Endothelial cell (in vitro differentiated cells): ENCODE data around the gene MCM10. TPM values are rescaled to one million over a fixed set of nuclear protein-coding genes. Genes with fewer than 3 reads are reported as not detected.
"Not testable (repeated sequence)": the region's sequence is repeated elsewhere in the genome, so short reads cannot be mapped to it uniquely, and the experiment has no call there.

ENCODE experiments used
- DNase-seq: peaks from one replicate; pipeline ENCODE4 v3.0.0; 2021; ENCODE audit warnings: low spot score
- H3K27ac Mint-ChIP-seq: one replicate; pipeline ENCODE4 v1.8.0; 2021; ENCODE audit warnings: mixed read lengths, inconsistent platforms; ENCODE audit not compliant: unreplicated experiment
- H3K27me3 Mint-ChIP-seq: one replicate; pipeline ENCODE4 v1.8.0; 2021; ENCODE audit warnings: mild to moderate bottlenecking, moderate library complexity, mixed read lengths, inconsistent platforms; ENCODE audit not compliant: unreplicated experiment
- H3K36me3 Mint-ChIP-seq: one replicate; pipeline ENCODE4 v1.8.0; 2021; ENCODE audit warnings: mild to moderate bottlenecking, low read depth, mixed read lengths, inconsistent platforms; ENCODE audit not compliant: unreplicated experiment
- H3K4me1 Mint-ChIP-seq: one replicate; pipeline ENCODE4 v1.8.0; 2021; ENCODE audit warnings: mild to moderate bottlenecking, mixed read lengths, inconsistent platforms; ENCODE audit not compliant: unreplicated experiment
- H3K4me3 Mint-ChIP-seq: one replicate; pipeline ENCODE4 v1.8.0; 2021; ENCODE audit warnings: mild to moderate bottlenecking, mixed read lengths, inconsistent platforms; ENCODE audit not compliant: unreplicated experiment
- H3K9me3 Mint-ChIP-seq: one replicate; pipeline ENCODE4 v1.8.0; 2021; ENCODE audit warnings: mixed read lengths, inconsistent platforms; ENCODE audit not compliant: unreplicated experiment
- CTCF ChIP-seq: fragments of 200-600 bp; sonication (generic); IDR thresholded peaks from one replicate; pipeline ENCODE4 v1.5.0; 2021; ENCODE audit warnings: antibody characterized with exemption; ENCODE audit not compliant: unreplicated experiment
- total RNA-seq: library from RNA; stranded (reverse); fragmentation: NEBNext Ultra II Directional; extraction: Animal tissue kit (Norgen Biotek cat#: 25700); gene quantifications from one replicate; pipeline ENCODE4 v1.2.1, GENCODE V29; 2021; ENCODE audit not compliant: unreplicated experiment

The MCM10 gene
- total RNA-seq, 1 donor from 2014 or later = 7.0 TPM

GRCh38 chr10:13238271-13239077 lies 77.1 kb downstream of the MCM10 start:
- Mint-ChIP-seq H3K27me3 (peaks cover 3% of the 10 kb centered on the region), H3K36me3 (no peaks in the 10 kb centered on the region), H3K27ac (no peak overlapping the region), H3K9me3 (no peaks in the 10 kb centered on the region), H3K4me3 (no peak overlapping the region), H3K4me1 (peaks cover 7% of the 10 kb centered on the region)
- no peak for TF ChIP-seq CTCF
- no peak for DNase-seq

GRCh38 chr10:13239923-13240322 lies 78.6 kb downstream of the MCM10 start:
- Mint-ChIP-seq H3K4me3 (no peak overlapping the region), H3K4me1 (no peaks in the 10 kb centered on the region), H3K9me3 (no peaks in the 10 kb centered on the region), H3K36me3 (no peaks in the 10 kb centered on the region), H3K27ac (no peak overlapping the region), H3K27me3 (no peaks in the 10 kb centered on the region)
- TF ChIP-seq CTCF = no peak
- DNase-seq = no peak

- no peak for DNase-seq
- no peak overlapping the region for H3K4me3 Mint-ChIP-seq
- no peaks in the 10 kb centered on the region for H3K9me3 Mint-ChIP-seq
- no peak overlapping the region for H3K27ac Mint-ChIP-seq
- TF ChIP-seq CTCF = no peak
- no peaks in the 10 kb centered on the region for H3K27me3 Mint-ChIP-seq
- no peaks in the 10 kb centered on the region for H3K36me3 Mint-ChIP-seq
- no peaks in the 10 kb centered on the region for H3K4me1 Mint-ChIP-seq
Observed at GRCh38 chr10:13241613-13242012, 80.3 kb downstream of the MCM10 start.

- not testable (repeated sequence) for H3K27ac Mint-ChIP-seq, H3K9me3 Mint-ChIP-seq, H3K27me3 Mint-ChIP-seq, H3K4me3 Mint-ChIP-seq, H3K4me1 Mint-ChIP-seq, DNase-seq, H3K36me3 Mint-ChIP-seq
Observed at GRCh38 chr10:13242260-13242659, 80.9 kb downstream of the MCM10 start.

- Mint-ChIP-seq H3K27me3 (peaks cover 4% of the 10 kb centered on the region), H3K4me1 (no peaks in the 10 kb centered on the region), H3K9me3 (no peaks in the 10 kb centered on the region), H3K27ac (no peak overlapping the region), H3K4me3 (no peak overlapping the region), H3K36me3 (no peaks in the 10 kb centered on the region)
- no peak for DNase-seq
- TF ChIP-seq CTCF = no peak
Observed at GRCh38 chr10:13247246-13247645, 85.9 kb downstream of the MCM10 start.
